Testis (tissue), 2 donors: ENCODE measurements around the gene LHX2.

ENCODE experiments used
- POLR2A ChIP-seq: fragments of 450-650 bp; IDR thresholded peaks from one replicate; pipeline ENCODE4 v1.6.1; 2017; ENCODE audit warnings: antibody characterized with exemption, mild to moderate bottlenecking, moderate library complexity
- TF ChIP-seq, protein P1 (sequence below), 3 experiments: fragments of 450-650 bp in 2 of 3; fragments of 200-600 bp in 1 of 3; sonication (generic) in 1 of 3; IDR thresholded peaks; one replicate each; pipeline ENCODE4 v1.5.1; 2016 to 2019; ENCODE audit warnings: antibody characterized with exemption in 3 of 3, mild to moderate bottlenecking in 2 of 3, moderate library complexity in 1 of 3

DNA sequence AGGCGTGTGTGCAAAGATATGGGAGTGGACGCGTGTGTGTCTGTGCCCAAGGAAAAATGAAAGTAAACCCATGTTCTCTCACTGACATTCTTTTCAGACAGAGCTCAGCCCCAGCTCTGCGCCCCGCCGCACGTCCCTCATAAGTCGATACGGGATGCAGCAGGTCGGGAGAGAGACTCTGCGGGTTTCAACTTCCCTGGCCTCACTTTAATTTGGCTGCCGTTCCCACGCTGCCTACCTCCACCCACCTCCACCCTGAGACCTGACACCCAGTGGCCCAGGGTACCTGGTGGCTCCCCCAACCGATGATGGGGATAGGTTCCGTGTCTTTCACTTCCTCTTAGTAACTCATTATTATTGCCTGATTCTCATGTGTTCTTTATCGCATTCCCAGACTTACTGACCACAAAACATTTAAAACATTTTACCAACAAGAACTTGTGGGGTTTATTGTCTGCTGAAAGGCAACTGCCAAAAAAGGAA lies 19.4 kb downstream of the LHX2 start:
- TF ChIP-seq, protein P1, sequence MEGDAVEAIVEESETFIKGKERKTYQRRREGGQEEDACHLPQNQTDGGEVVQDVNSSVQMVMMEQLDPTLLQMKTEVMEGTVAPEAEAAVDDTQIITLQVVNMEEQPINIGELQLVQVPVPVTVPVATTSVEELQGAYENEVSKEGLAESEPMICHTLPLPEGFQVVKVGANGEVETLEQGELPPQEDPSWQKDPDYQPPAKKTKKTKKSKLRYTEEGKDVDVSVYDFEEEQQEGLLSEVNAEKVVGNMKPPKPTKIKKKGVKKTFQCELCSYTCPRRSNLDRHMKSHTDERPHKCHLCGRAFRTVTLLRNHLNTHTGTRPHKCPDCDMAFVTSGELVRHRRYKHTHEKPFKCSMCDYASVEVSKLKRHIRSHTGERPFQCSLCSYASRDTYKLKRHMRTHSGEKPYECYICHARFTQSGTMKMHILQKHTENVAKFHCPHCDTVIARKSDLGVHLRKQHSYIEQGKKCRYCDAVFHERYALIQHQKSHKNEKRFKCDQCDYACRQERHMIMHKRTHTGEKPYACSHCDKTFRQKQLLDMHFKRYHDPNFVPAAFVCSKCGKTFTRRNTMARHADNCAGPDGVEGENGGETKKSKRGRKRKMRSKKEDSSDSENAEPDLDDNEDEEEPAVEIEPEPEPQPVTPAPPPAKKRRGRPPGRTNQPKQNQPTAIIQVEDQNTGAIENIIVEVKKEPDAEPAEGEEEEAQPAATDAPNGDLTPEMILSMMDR (IDR thresholded peaks at IDR 0.05), result no peak
- no peak for TF ChIP-seq POLR2A
